ENCODE data around the gene FAM120A.
A peak's percentile ranks its signal among the peaks of the same experiment; 100 is the strongest.
"Not testable (repeated sequence)": the region's sequence is repeated elsewhere in the genome, so short reads cannot be mapped to it uniquely, and the experiment has no call there.

FAM120A gene

DNA sequence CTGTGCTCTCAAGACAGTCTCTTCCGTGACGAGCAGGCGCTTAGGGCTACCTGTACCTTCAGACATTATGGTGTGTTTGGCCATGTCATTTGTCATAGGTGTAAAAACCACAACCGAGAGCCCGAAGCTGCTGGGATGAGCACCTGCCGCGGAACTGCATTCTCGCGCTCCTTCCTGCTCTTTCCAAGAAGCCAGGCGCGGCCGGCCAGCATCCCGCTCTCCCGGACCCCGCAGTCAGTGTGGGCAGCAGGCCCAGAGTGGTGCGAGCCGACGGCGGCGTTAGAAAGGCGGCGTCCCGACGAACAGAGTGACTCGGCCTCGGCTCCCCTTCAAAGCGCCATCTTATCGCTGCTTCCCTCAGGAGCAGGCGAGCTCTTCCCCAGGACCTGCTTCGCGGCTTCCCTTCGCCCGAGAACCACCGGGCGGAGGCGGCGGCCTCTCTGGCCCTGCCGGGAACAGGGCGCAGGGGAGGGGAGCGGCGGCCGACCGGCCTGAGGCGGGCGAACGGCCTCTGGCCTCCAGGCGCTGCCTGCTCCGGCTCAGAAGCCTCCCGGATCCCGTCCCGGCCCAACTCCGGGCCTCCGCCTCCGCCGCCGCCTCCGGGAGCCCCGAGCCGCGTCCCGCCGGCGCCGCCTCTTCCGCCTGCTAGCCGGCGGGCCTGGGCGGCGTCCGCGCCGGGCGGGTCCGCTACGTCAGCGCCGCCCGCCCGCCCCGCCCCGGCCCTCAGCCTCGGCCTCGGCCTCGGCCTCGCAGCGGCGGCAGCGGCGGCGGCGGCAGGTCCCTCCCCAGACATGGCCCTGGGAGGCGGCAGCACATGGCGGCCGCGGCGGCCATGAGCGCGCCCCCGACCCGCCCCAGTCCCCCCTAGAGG is at the start of gene FAM120A:
Gene FAM120A (plus strand): TSS at position 741 of the 871 bp plus-strand sequence. CDS start 231 bp downstream, outside the sequence.
- peak; percentile 75 to 85 for DNase-seq

- no peak for DNase-seq
Observed at GRCh38 chr9:93406371-93406770, 45.1 kb upstream of the FAM120A start.

DNA sequence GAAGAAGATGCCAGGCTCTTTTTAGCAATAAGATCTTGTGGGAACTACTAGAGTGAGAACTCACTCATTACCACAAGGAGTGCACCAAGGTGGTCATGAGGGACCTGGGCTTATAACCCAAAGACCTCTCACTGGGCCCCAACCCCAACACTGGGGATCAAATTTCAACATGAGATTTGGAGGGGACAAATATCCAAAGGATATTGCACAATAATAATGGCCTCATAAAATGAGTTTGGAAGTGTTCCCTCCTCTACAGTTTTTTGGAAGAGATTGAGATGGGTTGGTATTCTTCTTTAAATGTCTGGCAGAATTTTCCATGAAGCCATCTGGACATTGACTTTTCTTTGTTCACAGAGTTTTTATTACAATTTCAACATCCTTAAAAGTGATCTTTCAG is 38.0 kb upstream of the FAM120A start:
- no peak for DNase-seq

DNA sequence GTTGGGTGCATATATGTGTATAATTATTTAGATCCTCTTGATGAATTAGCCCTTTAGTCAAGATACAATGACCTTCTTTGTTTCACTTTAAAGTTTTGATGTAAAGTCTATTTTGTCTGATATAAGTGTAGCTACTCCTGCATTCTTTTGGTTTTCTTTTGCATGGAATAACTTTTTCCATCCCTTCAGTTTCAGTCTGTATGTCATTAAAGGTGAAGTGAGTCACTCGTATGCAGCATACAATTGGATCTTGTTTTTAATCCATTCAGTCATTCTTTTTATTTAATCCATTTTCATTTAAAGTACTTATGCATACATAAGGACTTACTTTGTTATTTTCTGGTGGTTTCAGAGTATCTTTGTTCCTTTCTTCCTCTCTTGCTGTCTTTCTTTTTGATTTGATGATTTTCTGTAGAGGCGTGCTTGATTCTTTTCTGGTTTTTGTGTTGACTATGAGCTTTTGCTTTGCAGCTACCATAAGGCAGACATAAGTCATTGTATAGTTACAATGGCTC is 36.3 kb upstream of the FAM120A start:
- no peak for DNase-seq

DNA sequence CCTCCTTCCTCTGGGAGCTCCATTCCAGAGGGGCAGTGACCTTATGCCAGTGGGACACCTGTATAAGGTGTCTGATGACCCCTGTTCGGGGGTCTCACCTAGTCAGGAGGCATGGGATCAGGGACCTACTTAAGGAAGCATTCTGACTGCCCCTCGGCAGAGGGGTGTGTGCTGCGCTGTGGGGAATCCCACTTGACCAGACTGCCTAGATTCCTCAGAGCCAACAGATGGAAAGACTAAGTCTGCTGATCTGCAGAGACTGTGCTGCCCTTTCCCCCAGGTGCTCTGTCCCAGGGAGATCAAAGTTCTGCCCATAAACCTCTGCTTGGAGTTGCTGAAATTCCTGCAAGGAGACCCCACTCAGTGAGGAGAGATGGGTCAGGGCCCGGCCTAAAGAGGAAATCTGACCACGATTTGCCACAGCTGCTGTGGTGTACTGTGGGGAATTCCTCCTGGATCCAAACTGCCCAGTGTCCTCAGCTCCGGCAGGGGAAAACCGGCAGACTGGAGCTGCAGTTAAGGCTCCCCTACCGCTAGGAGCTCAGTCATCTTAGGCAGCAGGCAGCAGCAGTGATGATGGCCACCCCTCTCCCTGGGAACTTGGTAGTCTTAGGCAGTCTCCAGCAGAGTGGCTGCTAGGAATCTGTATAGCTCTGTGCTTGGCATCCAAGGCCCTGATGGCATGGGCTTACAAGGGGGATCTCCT is 34.8 kb upstream of the FAM120A start:
- no peak for DNase-seq

- DNase-seq: no peak
Observed at GRCh38 chr9:93417538-93417937, 33.9 kb upstream of the FAM120A start.

GRCh38 chr9:93419023-93419422 is 32.5 kb upstream of the FAM120A start:
- no peak for DNase-seq

- no peak for DNase-seq
Observed at GRCh38 chr9:93422977-93423616, 28.4 kb upstream of the FAM120A start.

DNA sequence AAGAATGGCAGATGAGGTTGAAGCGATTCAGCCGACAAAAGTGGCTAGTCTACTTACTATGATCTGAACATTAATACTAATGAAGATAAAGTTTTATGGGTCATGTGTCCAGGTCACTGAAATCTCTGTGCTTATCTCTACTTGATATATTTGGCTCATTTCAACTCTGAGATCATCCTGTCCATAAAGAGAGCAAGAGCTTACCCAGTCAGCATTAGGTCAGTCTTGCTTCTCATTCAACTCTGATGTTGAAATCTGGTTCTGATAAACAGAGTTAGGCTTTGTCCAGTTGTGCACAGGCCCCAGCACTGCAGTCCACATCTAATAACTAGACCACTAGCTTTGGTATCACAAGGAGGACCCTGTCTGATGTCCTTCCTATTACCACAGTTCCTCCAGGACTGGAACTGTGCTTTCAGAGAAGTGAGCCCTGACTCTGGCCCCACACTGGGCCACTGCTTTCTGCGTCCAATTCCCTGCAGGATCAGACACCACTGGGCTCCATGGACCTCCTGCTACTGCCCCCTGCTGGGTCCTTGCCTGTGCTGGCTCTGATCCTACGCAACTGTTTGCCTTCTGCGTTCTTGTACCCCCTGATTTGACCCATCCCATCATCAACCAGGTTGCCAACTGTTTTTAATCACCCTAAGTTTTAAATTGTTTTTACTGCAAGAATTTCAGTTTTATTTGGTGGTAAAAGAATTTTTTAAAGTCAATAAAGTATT is 23.7 kb upstream of the FAM120A start:
- DNase-seq: no peak

DNA sequence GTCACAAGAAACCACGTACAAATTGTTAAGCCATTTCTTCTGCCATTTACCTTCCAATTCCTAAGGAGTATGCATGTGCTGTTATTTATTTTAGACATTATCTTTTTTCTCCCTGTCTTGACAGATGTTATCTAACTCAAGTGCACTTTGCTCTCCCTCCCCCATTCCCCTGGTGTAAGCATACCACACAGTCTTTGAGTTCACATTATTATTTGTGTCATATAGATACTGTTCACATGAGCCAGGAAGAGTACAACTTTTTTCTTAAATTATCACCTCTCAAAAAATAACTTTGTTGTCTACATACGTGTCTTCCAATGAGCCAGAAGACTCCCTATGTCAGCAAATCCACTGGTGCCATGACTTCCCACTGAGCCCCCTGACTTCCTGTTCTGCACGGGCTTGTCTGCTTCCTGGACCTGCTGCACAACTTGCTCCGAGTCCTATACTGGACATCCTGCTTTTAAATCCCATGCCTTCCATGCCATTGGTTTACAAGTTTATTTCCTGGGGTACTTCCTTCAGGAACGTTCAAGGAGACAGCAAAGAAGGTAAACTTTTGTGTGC is 19.9 kb upstream of the FAM120A start:
- DNase-seq: no peak

GRCh38 chr9:93432964-93433363 is 18.5 kb upstream of the FAM120A start:
- no peak for DNase-seq

GRCh38 chr9:93434056-93434455 is 17.4 kb upstream of the FAM120A start:
- DNase-seq: no peak

- no peak for DNase-seq
Observed at GRCh38 chr9:93435386-93435785, 16.1 kb upstream of the FAM120A start.

DNA sequence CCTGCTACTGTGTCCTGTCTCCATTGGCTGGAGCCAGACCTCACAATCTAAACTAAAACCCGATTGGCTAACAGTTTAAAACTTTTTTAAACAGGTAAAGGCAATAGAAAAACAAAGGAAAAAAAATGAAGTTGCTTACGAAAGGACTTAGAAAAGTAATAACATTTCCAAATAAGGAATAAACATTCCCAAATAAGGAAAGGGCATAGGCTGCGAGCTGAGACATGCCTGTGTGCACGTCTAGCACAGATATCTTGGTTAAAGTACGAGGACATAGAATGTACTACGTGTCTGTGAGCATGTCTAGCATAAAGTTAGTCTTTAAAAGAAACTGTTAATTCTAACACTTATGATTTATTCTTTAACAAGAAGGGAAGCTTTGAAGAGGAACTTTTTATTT is 15.3 kb upstream of the FAM120A start:
- DNase-seq: no peak

GRCh38 chr9:93436655-93437407 is 14.7 kb upstream of the FAM120A start:
- DNase-seq: no peak

DNA sequence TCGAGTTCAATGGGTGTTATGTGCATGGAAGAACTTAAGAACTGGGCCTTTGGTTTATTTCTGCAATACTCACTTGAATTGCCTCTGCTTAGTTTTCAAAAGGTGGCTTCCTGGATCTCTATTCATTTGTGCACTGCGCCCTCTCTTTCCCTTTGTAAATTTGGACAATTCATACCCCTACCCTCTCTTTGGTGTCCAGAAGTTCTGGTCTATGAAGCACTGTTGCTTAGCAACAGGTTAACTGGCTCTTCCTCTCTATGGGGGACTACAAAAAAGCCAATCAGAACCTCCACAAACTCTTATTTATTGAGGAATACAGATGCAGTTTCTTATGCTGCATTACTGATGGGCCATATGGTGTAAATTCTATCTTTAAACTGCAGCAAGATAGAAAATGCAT is 13.5 kb upstream of the FAM120A start:
- no peak for DNase-seq

DNA sequence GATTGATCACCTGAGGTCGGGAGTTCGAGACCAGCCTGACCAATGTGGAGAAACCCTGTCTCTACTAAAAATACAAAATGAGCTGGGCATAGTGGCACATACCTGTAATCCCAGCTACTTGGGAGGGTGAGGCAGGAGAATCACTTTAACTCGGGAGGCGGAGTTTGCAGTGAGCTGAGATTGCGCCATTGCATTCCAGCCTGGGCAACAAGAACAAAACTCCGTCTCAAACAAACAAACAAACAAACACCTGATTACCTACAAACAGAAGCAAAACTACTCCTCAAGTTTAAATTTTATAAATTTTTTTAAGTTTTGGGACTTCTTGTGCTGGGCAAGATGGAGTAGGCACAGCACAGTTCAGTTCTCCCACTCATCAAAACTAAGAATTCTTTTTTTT is 12.2 kb upstream of the FAM120A start:
- not testable (repeated sequence) for DNase-seq

DNA sequence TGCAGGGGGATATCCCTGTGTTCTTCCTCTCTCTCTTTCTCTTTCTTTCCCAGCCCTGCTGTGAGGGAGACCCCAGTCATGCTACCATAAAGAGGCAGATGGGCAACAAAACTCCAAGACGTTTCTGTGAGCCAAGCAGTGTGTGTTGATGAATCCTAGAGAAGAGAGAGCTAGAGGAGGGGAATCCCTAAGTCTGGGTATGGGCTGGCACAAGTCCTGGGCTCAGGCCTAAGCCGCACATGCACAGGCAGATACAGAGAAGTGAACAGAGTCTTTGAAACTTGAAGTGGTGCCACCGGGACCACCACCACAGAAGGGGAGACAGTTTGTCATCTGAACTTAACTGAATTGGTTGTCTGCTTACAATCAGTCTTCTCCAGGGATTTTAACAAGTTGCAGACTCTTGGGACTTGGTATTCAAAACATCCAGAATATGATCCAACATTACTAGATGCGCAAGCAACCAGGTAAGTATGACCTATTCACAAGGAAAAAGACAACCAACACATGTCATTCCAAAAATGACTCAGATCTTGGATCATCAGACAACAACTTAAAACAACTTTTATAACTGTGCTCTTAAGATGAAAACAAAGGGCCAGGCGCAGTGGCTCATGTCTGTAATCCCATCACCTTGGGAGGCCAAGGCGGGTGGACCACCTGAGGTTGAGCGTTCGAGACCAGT is 10.4 kb upstream of the FAM120A start:
- DNase-seq: no peak

- DNase-seq: no peak
Observed at GRCh38 chr9:93446073-93446472, 5.4 kb upstream of the FAM120A start.

GRCh38 chr9:93447655-93448054 is 3.8 kb upstream of the FAM120A start:
- no peak for DNase-seq
